Mucosa of rectum (tissue), 2 donors: ENCODE results near the gene WDR43.

ENCODE experiments used
- H3K27ac ChIP-seq, 2 donors: one replicate each; pipeline ENCODE4 v1.7.0; 2013; ENCODE audit warnings: inconsistent platforms in 2 of 2, low read depth in 2 of 2, low read length in 2 of 2
- H3K27me3 ChIP-seq, 2 donors: one replicate each; pipeline ENCODE4 v1.7.0; 2013; ENCODE audit warnings: low read length in 2 of 2; ENCODE audit not compliant: control insufficient read depth in 2 of 2, insufficient read depth in 2 of 2
- H3K36me3 ChIP-seq, 2 donors: one replicate each; pipeline ENCODE4 v1.7.0; 2013; ENCODE audit warnings: low read length in 2 of 2; ENCODE audit not compliant: control insufficient read depth in 2 of 2, insufficient read depth in 2 of 2
- H3K4me1 ChIP-seq, 2 donors: one replicate each; pipeline ENCODE4 v1.7.0; 2013; ENCODE audit warnings: low read length in 2 of 2, mild to moderate bottlenecking in 1 of 2; ENCODE audit not compliant: control insufficient read depth in 2 of 2, insufficient read depth in 2 of 2
- H3K4me3 ChIP-seq, 2 donors: one replicate each; pipeline ENCODE4 v1.7.0; 2013; ENCODE audit warnings: low read length in 2 of 2
- H3K9ac ChIP-seq, 2 donors: one replicate each; pipeline ENCODE4 v1.7.0; 2013; ENCODE audit warnings: low read length in 2 of 2, low read depth in 1 of 2, mild to moderate bottlenecking in 1 of 2
- H3K9me3 ChIP-seq, 2 donors: one replicate each; pipeline ENCODE4 v1.7.0; 2013; ENCODE audit warnings: low read length in 2 of 2; ENCODE audit not compliant: control insufficient read depth in 2 of 2
- donor health status: healthy.
- donor health status: Normal muscosa, but diverticular disease.

WDR43 gene

GRCh38 chr2:28895189-28895893 lies 874 bp downstream of the WDR43 start:
- Histone ChIP-seq H3K9ac (peak overlapping the region; percentile 74 to 80), H3K4me3 (peak overlapping the region; percentile 80 to 94), H3K9me3 (no peaks in the 10 kb centered on the region), H3K27me3 (no peaks in the 10 kb centered on the region), H3K36me3 (no peaks in the 10 kb centered on the region), H3K4me1 (peaks cover 9% of the 10 kb centered on the region in 2 donors), H3K27ac (peak overlapping the region; percentile 46 to 80)

- no peak overlapping the region for H3K4me3 ChIP-seq
- H3K36me3 ChIP-seq = no peaks in the 10 kb centered on the region
- no peaks in the 10 kb centered on the region for H3K27me3 ChIP-seq
- H3K9me3 ChIP-seq = no peaks in the 10 kb centered on the region
- H3K9ac ChIP-seq = no peak overlapping the region
- no peak overlapping the region for H3K27ac ChIP-seq
- peaks cover 9% of the 10 kb centered on the region in 2 donors for H3K4me1 ChIP-seq
These were observed 2.4 kb downstream of the WDR43 start for GRCh38 chr2:28896906-28897305.

GRCh38 chr2:28898048-28898447 lies 3.6 kb downstream of the WDR43 start:
- Histone ChIP-seq H3K27me3 (no peaks in the 10 kb centered on the region), H3K36me3 (peaks cover 7% of the 10 kb centered on the region in 2 donors), H3K9me3 (no peaks in the 10 kb centered on the region), H3K4me3 (no peak overlapping the region), H3K27ac (no peak overlapping the region), H3K4me1 (peaks cover 9% of the 10 kb centered on the region in 2 donors), H3K9ac (no peak overlapping the region)

- H3K4me3 ChIP-seq = no peak overlapping the region
- H3K9me3 ChIP-seq = no peaks in the 10 kb centered on the region
- H3K4me1 ChIP-seq = peaks cover under 1 to 3% of the 10 kb centered on the region in 2 donors
- H3K9ac ChIP-seq = no peak overlapping the region
- H3K36me3 ChIP-seq = peaks cover 10 to 20% of the 10 kb centered on the region in 2 donors
- H3K27ac ChIP-seq = no peak overlapping the region
- H3K27me3 ChIP-seq = no peaks in the 10 kb centered on the region
These were observed 6.7 kb downstream of the WDR43 start for GRCh38 chr2:28901202-28901601.

GRCh38 chr2:28901841-28902240 lies 7.4 kb downstream of the WDR43 start:
- Histone ChIP-seq H3K9me3 (no peaks in the 10 kb centered on the region), H3K9ac (no peak overlapping the region), H3K27ac (no peak overlapping the region), H3K27me3 (no peaks in the 10 kb centered on the region), H3K4me3 (no peak overlapping the region), H3K4me1 (no peaks in the 10 kb centered on the region), H3K36me3 (peaks cover 16 to 26% of the 10 kb centered on the region in 2 donors)

- no peaks in the 10 kb centered on the region for H3K9me3 ChIP-seq
- peaks cover 18 to 32% of the 10 kb centered on the region in 2 donors for H3K36me3 ChIP-seq
- no peak overlapping the region for H3K27ac ChIP-seq
- H3K4me3 ChIP-seq = no peak overlapping the region
- no peaks in the 10 kb centered on the region for H3K4me1 ChIP-seq
- H3K9ac ChIP-seq = no peak overlapping the region
- H3K27me3 ChIP-seq = no peaks in the 10 kb centered on the region
These were observed 8.1 kb downstream of the WDR43 start for GRCh38 chr2:28902584-28902983.

- Histone ChIP-seq H3K9ac (no peak overlapping the region), H3K27ac (no peak overlapping the region), H3K4me3 (no peak overlapping the region), H3K4me1 (no peaks in the 10 kb centered on the region), H3K36me3 (peaks cover 28 to 44% of the 10 kb centered on the region in 2 donors), H3K9me3 (no peaks in the 10 kb centered on the region), H3K27me3 (no peaks in the 10 kb centered on the region)
These were observed 9.8 kb downstream of the WDR43 start for GRCh38 chr2:28904295-28904694.

- Histone ChIP-seq H3K27me3 (no peaks in the 10 kb centered on the region), H3K36me3 (peaks cover 34 to 50% of the 10 kb centered on the region in 2 donors), H3K9me3 (no peaks in the 10 kb centered on the region), H3K4me1 (no peaks in the 10 kb centered on the region), H3K4me3 (no peak overlapping the region), H3K27ac (no peak overlapping the region), H3K9ac (no peak overlapping the region)
These were observed 10.5 kb downstream of the WDR43 start for GRCh38 chr2:28904802-28905457.

GRCh38 chr2:28905533-28905932 lies 11.1 kb downstream of the WDR43 start:
- no peaks in the 10 kb centered on the region for H3K9me3 ChIP-seq
- no peaks in the 10 kb centered on the region for H3K4me1 ChIP-seq
- H3K27me3 ChIP-seq = no peaks in the 10 kb centered on the region
- peaks cover 37 to 55% of the 10 kb centered on the region in 2 donors for H3K36me3 ChIP-seq
- no peak overlapping the region for H3K27ac ChIP-seq
- H3K4me3 ChIP-seq = no peak overlapping the region
- no peak overlapping the region for H3K9ac ChIP-seq

- Histone ChIP-seq H3K9me3 (no peaks in the 10 kb centered on the region), H3K4me1 (no peaks in the 10 kb centered on the region), H3K27me3 (no peaks in the 10 kb centered on the region), H3K4me3 (no peak overlapping the region), H3K27ac (no peak overlapping the region), H3K36me3 (peaks cover 37 to 55% of the 10 kb centered on the region in 2 donors), H3K9ac (no peak overlapping the region)
These were observed 11.9 kb downstream of the WDR43 start for GRCh38 chr2:28906376-28906775.
